Diencephalon (tissue), 1 donor: ENCODE data around the gene FAM111A. TPM values are rescaled to one million over a fixed set of nuclear protein-coding genes. Genes with fewer than 3 reads are reported as not detected.

Source experiments
- total RNA-seq: library from RNA; depleted of rRNA; stranded (reverse); fragments of >200 nt; gene quantifications from one replicate; pipeline ENCODE4 v1.2.3, GENCODE V29; 2014

Gene FAM111A
- total RNA-seq: 15.7 TPM

GRCh38 chr11:59142530-59143507 lies at the start of gene FAM111A:
Gene FAM111A (plus strand): TSS chr11:59142856. CDS start chr11:59148873, 6,017 bp downstream.

DNA sequence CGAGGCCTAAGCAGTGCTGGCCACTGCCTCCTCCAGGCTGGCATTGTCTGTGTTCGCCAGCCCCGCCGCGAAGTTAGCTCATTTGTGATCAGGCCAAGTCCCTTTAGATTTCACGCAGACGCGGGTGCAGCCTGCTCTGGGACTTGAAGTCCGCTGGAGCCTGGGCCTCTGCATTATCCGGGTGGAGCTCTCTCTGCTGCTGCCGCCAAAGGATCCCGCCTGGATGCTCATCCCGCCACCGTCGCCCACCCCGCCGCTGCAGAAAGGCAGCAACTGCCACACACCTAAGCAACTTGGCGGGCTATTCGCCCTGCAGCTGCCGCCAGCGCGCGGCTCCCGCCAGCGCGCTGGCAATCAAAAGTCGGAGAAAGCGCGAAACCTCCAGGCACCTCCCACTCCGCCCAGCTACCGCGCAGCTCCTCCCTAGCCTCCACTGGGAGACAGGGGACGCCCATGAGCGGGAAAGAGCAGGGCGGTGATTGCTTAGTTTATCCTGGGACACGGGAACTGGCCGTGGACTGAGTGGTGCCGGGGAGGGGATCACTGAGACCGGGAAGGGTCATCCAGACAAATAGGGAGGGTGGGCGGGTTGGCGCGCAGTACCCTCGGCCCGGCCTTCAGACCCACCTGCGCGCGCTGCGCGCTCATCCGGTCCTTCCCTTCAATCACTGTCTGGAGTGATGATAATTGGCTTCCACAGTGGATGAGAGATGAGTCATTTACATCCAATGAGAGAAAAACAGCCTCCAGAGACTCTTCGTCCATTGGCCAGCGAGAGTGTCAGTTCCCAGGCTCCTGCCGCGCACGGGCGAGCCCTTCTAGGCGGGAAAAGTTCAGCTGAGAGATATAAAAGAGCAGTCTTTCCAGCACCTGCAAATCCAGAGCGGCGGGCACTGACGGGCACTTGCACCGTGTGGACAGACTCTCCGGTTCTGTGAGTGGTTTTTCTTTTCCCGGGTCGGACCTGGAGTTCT lies 36.0 kb upstream of the FAM111A start, which contains the start of gene FAM111B:
Gene FAM111B (plus strand): TSS at position 875 of the 974 bp plus-strand sequence. CDS start 2,389 bp downstream, outside the sequence.

DNA sequence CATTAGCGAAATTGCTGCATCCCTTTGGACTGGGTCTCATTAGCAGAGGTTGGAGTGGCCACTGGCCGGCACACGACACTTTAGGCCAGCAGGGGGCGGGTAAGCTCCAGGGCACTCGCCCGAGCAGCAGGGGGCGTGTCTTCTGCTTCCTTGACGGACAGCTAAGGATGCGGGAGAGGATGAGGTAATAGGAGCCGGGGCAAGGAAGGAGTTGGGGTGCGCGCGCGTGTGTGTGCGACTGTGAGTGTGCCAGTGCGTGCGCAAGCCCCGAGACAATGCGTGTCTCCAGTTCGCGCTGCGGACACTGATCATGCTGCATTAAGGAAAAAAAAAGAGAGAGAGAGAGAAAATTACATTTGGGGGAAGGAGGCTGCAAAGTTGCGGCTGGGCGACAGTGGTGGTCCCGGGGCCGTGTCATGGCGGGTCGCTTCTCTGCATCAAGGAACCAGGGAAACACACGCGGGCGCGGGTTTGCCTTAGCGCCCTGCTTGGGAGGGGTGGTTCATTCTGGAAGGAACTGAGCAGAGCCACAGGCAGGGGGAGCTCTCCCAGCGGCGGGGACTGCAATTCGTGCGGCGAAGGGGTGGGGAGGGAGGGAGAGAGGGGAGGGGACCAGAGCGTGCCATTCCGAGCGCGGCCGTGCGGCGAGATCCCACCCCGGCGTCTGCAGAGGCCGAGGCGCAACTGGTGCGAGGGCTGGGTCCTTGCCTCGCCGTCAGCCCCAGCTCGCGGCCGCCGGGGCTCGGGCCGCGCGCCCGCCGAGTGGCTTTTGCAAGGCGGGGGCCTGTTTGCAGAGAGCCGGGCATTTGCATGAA lies 29.1 kb downstream of the FAM111A start, which contains the start of gene DTX4:
Gene DTX4 (plus strand): TSS at position 625 of the 815 bp plus-strand sequence. CDS start 464 bp downstream, outside the sequence.

Other genes with a start within 250 kb of the FAM111A start
- gene GLYATL1, start 203.4 kb upstream of the FAM111A start, total RNA-seq: 3.5 TPM
- gene GLYATL1B, start 56.5 kb upstream of the FAM111A start, total RNA-seq: not detected
- gene FAM111B, start 35.6 kb upstream of the FAM111A start, total RNA-seq: 7.2 TPM
- gene DTX4, start 29.3 kb downstream of the FAM111A start, total RNA-seq: 52.4 TPM
- gene MPEG1, start 70.1 kb downstream of the FAM111A start, total RNA-seq: 3.0 TPM
- not detected for gene OR5AN1, start 216.0 kb downstream of the FAM111A start, total RNA-seq